Thymus (tissue), 14 donors: ENCODE measurements around the gene GNG12. TPM values are rescaled to one million over a fixed set of nuclear protein-coding genes. Genes with fewer than 3 reads are reported as not detected.

ENCODE experiments used
- DNase-seq, 9 donors: peaks; one replicate each; pipeline ENCODE4 v3.0.0-alpha.2; 2013; ENCODE audit warnings: low spot score in 9 of 9, low read depth in 6 of 9, missing footprints in 1 of 9
- H3K27ac ChIP-seq, 2 donors: one replicate each; pipeline ENCODE4 v1.5.1; 2013; ENCODE audit warnings: control low read depth in 1 of 2, low read depth in 1 of 2, low read length in 1 of 2, mild to moderate bottlenecking in 1 of 2, moderate library complexity in 1 of 2
- H3K27me3 ChIP-seq, 2 donors: one replicate each; pipeline ENCODE4 v1.5.1; 2013; ENCODE audit warnings: low read length in 1 of 2; ENCODE audit not compliant: control insufficient read depth in 2 of 2, insufficient read depth in 1 of 2
- H3K36me3 ChIP-seq, 2 donors: one replicate each; pipeline ENCODE4 v1.5.1; 2013; ENCODE audit warnings: low read length in 1 of 2, mild to moderate bottlenecking in 1 of 2, moderate library complexity in 1 of 2; ENCODE audit not compliant: control insufficient read depth in 2 of 2, insufficient read depth in 2 of 2
- H3K4me1 ChIP-seq, 2 donors: one replicate each; pipeline ENCODE4 v1.5.1; 2013; ENCODE audit warnings: low read length in 2 of 2; ENCODE audit not compliant: control insufficient read depth in 2 of 2, insufficient read depth in 2 of 2
- H3K4me3 ChIP-seq, 2 donors: one replicate each; pipeline ENCODE4 v1.5.1; 2013; ENCODE audit warnings: low read length in 2 of 2, control low read depth in 1 of 2, mild to moderate bottlenecking in 1 of 2
- H3K9me3 ChIP-seq, 2 donors: one replicate each; pipeline ENCODE4 v1.5.1; 2013; ENCODE audit warnings: low read length in 1 of 2, mild to moderate bottlenecking in 1 of 2; ENCODE audit not compliant: control insufficient read depth in 2 of 2, insufficient read depth in 1 of 2
- WGBS: extraction: QIAGEN DNeasy Blood & Tissue Kit; methylation state at CpG from one replicate; pipeline ENCODE4 v1.1.7; 2013; 5-methylcytosine and 5-hydroxymethylcytosine counted together
- long read RNA-seq, 10 donors: transcript quantifications; one replicate each; lab custom pipeline, GENCODE V29; 2026
- polyA plus RNA-seq: library from polyadenylated mRNA; stranded (reverse); fragments of 200-250 nt; gene quantifications from one replicate; pipeline ENCODE4 v1.2.3, GENCODE V29; 2013
- total RNA-seq: library from RNA; stranded (reverse); fragments of 120-200 nt; gene quantifications from one replicate; pipeline ENCODE4 v1.2.4, GENCODE V29; 2013
- donor health status: healthy.

Gene GNG12
- total RNA-seq (14.8 TPM), polyA plus RNA-seq (19.3 TPM)
- long read RNA-seq, donor 1 = 0 reads
- long read RNA-seq, donor 2, full-length matches to known transcripts = 7 of 7 reads
- long read RNA-seq, donor 2, partial matches to known transcripts = 0 of 7 reads
- long read RNA-seq, donor 2, other reads (novel, unspliced or antisense) = 0 of 7 reads
- long read RNA-seq, donor 3, full-length matches to known transcripts = 6 of 6 reads
- long read RNA-seq, donor 3, partial matches to known transcripts = 0 of 6 reads
- long read RNA-seq, donor 3, other reads (novel, unspliced or antisense) = 0 of 6 reads
- long read RNA-seq, donor 4, full-length matches to known transcripts = 3 of 3 reads
- long read RNA-seq, donor 4, partial matches to known transcripts = 0 of 3 reads
- long read RNA-seq, donor 4, other reads (novel, unspliced or antisense) = 0 of 3 reads
- long read RNA-seq, donor 5, full-length matches to known transcripts = 11 of 11 reads
- long read RNA-seq, donor 5, partial matches to known transcripts = 0 of 11 reads
- long read RNA-seq, donor 5, other reads (novel, unspliced or antisense) = 0 of 11 reads
- long read RNA-seq, donor 6, full-length matches to known transcripts = 11 of 11 reads
- long read RNA-seq, donor 6, partial matches to known transcripts = 0 of 11 reads
- long read RNA-seq, donor 6, other reads (novel, unspliced or antisense) = 0 of 11 reads
- long read RNA-seq, donor 7, full-length matches to known transcripts = 8 of 8 reads
- long read RNA-seq, donor 7, partial matches to known transcripts = 0 of 8 reads
- long read RNA-seq, donor 7, other reads (novel, unspliced or antisense) = 0 of 8 reads
- long read RNA-seq, donor 8, full-length matches to known transcripts = 3 of 3 reads
- long read RNA-seq, donor 8, partial matches to known transcripts = 0 of 3 reads
- long read RNA-seq, donor 8, other reads (novel, unspliced or antisense) = 0 of 3 reads
- long read RNA-seq, donor 9, full-length matches to known transcripts = 4 of 4 reads
- long read RNA-seq, donor 9, partial matches to known transcripts = 0 of 4 reads
- long read RNA-seq, donor 9, other reads (novel, unspliced or antisense) = 0 of 4 reads
- long read RNA-seq, donor 10, full-length matches to known transcripts = 10 of 10 reads
- long read RNA-seq, donor 10, partial matches to known transcripts = 0 of 10 reads
- long read RNA-seq, donor 10, other reads (novel, unspliced or antisense) = 0 of 10 reads

DNA sequence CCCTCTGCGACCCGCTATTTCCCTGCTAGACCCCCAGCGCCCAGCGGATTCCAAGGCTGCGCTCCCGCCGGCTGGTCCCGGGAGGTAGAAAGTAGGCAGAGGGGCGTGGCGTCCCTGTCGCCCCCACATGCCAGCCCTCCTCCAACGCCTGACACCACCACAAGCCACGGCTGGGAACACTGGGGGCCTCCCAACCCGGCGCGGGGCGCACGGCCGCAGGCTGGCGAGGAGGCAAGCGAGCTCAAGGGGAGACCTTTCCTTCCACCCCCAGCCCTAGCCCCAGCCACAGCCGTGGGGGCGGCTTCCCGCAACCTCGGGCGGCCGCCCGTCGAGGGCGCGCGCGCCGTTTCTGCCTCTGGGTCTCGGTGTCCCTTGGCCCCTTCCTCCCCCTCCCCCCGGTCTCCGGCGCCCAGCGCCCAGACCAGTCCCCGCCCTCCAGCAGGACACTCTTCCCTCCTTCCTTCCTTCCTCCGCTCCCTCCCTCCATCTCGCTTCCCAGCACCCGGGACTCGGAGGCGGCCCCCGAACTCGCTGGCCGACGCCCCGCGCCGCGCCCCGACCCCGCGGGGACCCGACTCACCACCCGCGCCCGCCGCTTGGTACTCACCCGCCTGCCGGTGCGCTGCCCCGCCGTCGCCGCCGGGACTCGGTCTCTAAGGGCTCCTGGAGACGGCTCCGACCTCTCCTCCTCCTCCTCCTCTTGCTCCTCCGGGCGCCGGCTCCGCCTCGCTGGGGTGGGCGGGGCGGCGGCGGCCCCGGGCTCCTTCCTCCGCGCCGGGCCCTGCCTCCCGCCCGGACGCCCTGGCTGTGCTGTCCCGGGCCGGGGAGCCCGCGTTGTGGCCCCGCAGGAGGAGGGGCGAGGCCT is at the start of gene GNG12:
Gene GNG12 (minus strand): TSS at position 731 of the 865 bp plus-strand sequence. CDS start 125,781 bp downstream, outside the sequence.
- 2% methylated on average over 94 of the region's 94 CpGs for WGBS
- Histone ChIP-seq H3K27ac (peak within 1 kb of the TSS; percentile 2 to 74), H3K27me3 (peaks cover 56 to 77% of the 10 kb centered on the region in 2 donors), H3K4me1 (peaks cover 0 to 15% of the 10 kb centered on the region in 2 donors), H3K9me3 (no peaks in the 10 kb centered on the region), H3K36me3 (no peaks in the 10 kb centered on the region), H3K4me3 (peak within 1 kb of the TSS; percentile 34 to 46)
- DNase-seq = no peak

DNA sequence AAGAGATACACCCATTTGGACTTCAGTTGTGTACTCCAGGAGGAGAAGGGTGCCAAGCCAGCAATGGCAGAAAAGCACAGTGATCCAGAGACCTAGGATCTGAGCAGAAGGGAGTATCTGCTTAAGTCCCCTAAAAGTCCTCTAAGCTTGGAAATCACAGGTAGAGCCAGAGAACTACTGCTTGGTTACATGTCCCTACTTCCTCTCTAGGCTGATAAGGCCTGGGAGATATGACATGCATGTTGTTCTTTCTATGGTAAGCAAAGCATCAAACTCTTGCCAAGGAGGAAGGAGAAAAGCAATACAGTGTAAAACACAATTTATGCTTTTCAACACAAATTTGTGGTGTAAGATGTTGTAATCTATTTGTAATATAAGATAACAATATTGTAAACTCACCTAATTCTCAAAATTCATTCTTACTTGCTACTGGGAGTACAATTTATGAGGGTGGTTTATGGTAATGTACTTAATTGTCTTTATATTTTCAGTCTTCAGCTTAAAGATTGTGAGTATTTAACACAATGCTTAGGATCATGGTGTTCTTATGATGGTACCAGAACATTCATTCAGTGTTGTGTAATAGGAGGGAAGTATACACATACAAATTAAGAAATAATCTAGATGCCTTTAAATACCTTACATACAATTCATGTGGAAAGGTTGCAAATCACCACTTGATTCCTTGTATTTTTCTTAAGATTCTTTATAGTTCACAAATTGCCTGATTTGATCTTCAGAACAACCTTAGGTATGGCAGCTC is 49.1 kb upstream of the GNG12 start:
- Histone ChIP-seq H3K4me3 (no peak overlapping the region), H3K4me1 (no peaks in the 10 kb centered on the region), H3K9me3 (no peaks in the 10 kb centered on the region), H3K27me3 (no peaks in the 10 kb centered on the region), H3K36me3 (no peaks in the 10 kb centered on the region), H3K27ac (no peak overlapping the region)
- no peak for DNase-seq

DNA sequence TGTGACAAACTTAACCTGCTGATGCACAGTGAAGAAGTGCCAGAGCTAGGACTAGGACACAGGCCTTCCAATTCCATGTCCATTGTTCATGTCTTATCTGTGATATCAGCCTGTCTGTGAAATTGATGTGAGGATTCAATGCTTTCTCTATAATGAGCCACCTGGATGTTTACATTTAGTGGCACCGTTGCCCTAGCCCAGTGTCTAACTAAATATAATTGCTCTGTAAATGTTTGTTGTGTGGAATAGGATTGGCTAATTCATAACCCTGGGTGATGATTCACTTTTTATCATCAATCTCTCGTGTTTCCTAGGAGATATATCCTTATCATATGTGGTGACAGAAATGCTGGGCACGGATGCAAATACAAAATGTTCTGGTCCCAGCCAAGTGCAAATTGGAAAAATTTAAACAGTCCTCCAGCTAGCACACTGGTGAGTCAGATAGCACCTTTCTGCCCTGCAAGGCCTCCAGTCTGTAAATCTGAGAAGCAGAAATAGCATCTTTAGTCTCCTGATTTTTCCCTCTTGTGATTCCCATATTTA is 46.9 kb upstream of the GNG12 start:
- WGBS = 90% methylated on average over 3 of the region's 3 CpGs
- Histone ChIP-seq H3K4me1 (no peaks in the 10 kb centered on the region), H3K36me3 (no peaks in the 10 kb centered on the region), H3K27me3 (no peaks in the 10 kb centered on the region), H3K27ac (no peak overlapping the region), H3K9me3 (no peaks in the 10 kb centered on the region), H3K4me3 (no peak overlapping the region)
- DNase-seq = no peak

DNA sequence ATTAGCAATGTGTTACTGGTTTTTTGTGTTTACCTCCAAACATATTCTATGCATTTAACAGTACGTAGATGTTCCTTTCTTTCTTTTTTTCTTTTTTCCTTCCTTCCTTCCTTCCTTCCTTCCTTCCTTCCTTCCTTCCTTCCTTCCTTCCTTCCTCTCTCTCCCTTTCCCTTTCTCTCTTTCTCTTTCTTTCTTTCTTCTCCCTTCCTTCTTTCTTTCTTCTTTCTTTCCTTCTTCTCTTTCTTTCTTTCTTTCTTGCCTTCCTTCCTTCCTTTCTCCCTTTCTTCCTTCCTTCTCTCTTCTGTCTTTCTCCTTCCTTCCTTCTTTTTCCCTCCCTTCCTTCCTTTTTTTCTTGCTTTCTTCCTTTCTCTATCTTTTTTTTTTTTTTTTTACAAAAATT is 46.2 kb upstream of the GNG12 start:
- Histone ChIP-seq H3K9me3 (no peaks in the 10 kb centered on the region), H3K27me3 (no peaks in the 10 kb centered on the region), H3K36me3 (no peaks in the 10 kb centered on the region), H3K27ac (no peak overlapping the region), H3K4me3 (no peak overlapping the region), H3K4me1 (no peaks in the 10 kb centered on the region)
- 93% methylated on average over 1 of the region's 1 CpG for WGBS
- no peak for DNase-seq

DNA sequence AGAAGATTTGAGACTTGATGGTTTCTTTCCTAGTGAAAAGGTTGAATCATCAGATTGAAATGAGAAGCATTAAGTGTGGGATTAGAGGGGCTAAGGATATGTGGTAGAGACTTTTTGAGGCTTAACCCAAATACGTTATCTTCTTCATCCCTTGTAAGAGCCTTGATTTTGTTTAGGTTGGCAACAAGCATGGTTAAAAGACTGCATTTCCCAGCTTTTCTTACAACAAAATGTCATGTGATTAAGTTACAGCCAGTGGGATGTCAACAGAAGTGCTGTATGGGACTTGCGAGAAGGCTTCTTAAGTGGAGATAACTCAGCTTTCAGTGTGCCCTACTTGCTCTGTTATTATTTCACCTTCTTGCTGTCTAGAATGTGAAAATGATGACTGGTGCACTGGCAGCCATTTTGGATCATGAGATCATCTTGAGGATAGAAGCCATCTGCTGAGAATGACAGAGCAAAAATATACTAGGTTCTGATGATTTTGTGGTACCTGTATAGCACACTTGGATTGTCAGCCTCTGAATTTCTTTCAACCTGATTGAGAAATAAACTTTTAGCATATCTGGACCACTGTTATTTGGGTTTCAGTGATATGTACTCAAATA is 41.3 kb upstream of the GNG12 start:
- no peak for DNase-seq
- Histone ChIP-seq H3K27me3 (no peaks in the 10 kb centered on the region), H3K4me3 (no peak overlapping the region), H3K9me3 (no peaks in the 10 kb centered on the region), H3K36me3 (no peaks in the 10 kb centered on the region), H3K4me1 (no peaks in the 10 kb centered on the region), H3K27ac (no peak overlapping the region)
- WGBS = 93% methylated on average over 2 of the region's 2 CpGs

DNA sequence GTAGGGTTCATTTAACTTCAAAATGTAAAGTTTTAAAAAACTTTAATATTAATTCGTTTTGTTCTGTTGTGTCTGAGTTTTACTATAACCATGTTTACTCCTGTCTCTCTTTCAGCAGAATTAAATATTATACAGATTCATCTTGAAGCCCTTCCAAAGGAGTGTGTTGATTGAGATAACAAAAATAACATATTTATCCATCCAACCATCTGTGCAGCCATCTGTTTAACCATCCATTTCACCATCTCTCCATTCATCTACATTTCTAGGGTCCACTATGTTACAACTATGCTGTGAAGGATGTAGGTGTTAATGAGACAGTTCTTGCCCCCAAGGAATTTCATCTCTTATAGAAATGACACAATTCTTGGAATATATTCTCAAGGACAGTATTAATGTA is 36.0 kb upstream of the GNG12 start:
- H3K36me3 ChIP-seq = no peaks in the 10 kb centered on the region
- H3K27me3 ChIP-seq = no peaks in the 10 kb centered on the region
- H3K9me3 ChIP-seq = no peaks in the 10 kb centered on the region
- no peak overlapping the region for H3K27ac ChIP-seq
- no peaks in the 10 kb centered on the region for H3K4me1 ChIP-seq
- no peak for DNase-seq
- no peak overlapping the region for H3K4me3 ChIP-seq
- 65% methylated on average over 1 of the region's 1 CpG for WGBS

DNA sequence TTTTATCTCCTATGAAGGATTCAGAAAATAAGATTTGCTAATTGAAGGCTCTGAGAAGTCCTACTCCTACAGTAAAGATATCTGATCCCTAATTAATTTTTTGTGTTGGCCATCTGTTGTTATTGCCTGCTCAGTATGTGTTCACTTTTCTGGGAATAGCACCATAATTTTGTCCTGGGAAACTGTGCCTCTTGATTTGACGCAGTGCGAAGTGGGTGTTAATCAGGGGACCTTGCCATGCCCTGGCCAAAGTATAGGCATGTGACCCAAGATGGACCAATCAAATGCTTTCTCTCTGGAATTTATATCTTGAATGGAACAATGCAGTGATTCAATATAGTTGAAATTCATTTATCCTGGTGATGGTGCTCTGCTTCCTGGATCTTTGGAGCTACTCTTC is 30.4 kb upstream of the GNG12 start:
- WGBS = 100% methylated on average over 2 of the region's 2 CpGs
- Histone ChIP-seq H3K27me3 (no peaks in the 10 kb centered on the region), H3K4me3 (no peak overlapping the region), H3K36me3 (no peaks in the 10 kb centered on the region), H3K9me3 (no peaks in the 10 kb centered on the region), H3K27ac (no peak overlapping the region), H3K4me1 (no peaks in the 10 kb centered on the region)
- DNase-seq = no peak
